ENCODE data around the gene TSPAN32.

- TF ChIP-seq POLR2AphosphoS5 (IDR thresholded peaks at IDR 0.05; ENCODE audit: low read depth, low read length) (no peak), POLR2A (IDR thresholded peaks at IDR 0.05; ENCODE audit: low read depth, low read length) (no peak)
These were observed 7.6 kb upstream of the TSPAN32 start for GRCh38 chr11:2293984-2294925.

Measured in GM12892 (cell line).